OCI-LY1 (cell line): Measurements from ENCODE around the gene NDUFS7.

Experiments used
- EZH2 ChIP-seq: fragments of 200-600 bp; sonication (generic), shearing (Covaris generic); IDR thresholded peaks from 2 replicates; pipeline ENCODE4 v1.8.0; 2017; ENCODE audit warnings: borderline replicate concordance, mixed run types, mild to moderate bottlenecking, antibody characterized with exemption, low read length, moderate library complexity, mixed read lengths
- TF ChIP-seq, protein P1 (sequence below): fragments of 200-600 bp; sonication (generic), shearing (Covaris generic); IDR thresholded peaks from 2 replicates; pipeline ENCODE4 v1.5.1; 2017; ENCODE audit warnings: mild to moderate bottlenecking, antibody characterized with exemption, low read length, moderate library complexity, mixed read lengths

GRCh38 chr19:1393841-1394240 is 10.1 kb downstream of the NDUFS7 start:
- TF ChIP-seq, protein P1, sequence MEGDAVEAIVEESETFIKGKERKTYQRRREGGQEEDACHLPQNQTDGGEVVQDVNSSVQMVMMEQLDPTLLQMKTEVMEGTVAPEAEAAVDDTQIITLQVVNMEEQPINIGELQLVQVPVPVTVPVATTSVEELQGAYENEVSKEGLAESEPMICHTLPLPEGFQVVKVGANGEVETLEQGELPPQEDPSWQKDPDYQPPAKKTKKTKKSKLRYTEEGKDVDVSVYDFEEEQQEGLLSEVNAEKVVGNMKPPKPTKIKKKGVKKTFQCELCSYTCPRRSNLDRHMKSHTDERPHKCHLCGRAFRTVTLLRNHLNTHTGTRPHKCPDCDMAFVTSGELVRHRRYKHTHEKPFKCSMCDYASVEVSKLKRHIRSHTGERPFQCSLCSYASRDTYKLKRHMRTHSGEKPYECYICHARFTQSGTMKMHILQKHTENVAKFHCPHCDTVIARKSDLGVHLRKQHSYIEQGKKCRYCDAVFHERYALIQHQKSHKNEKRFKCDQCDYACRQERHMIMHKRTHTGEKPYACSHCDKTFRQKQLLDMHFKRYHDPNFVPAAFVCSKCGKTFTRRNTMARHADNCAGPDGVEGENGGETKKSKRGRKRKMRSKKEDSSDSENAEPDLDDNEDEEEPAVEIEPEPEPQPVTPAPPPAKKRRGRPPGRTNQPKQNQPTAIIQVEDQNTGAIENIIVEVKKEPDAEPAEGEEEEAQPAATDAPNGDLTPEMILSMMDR = no peak
- no peak for TF ChIP-seq EZH2
